ENCODE results near the gene DDRGK1. TPM values are rescaled to one million over a fixed set of nuclear protein-coding genes. Genes with fewer than 3 reads are reported as not detected.
A peak's percentile ranks its signal among the peaks of the same experiment; 100 is the strongest.

The DDRGK1 gene
- total RNA-seq, 1 donor from 2014 or later = 108 TPM

DNA sequence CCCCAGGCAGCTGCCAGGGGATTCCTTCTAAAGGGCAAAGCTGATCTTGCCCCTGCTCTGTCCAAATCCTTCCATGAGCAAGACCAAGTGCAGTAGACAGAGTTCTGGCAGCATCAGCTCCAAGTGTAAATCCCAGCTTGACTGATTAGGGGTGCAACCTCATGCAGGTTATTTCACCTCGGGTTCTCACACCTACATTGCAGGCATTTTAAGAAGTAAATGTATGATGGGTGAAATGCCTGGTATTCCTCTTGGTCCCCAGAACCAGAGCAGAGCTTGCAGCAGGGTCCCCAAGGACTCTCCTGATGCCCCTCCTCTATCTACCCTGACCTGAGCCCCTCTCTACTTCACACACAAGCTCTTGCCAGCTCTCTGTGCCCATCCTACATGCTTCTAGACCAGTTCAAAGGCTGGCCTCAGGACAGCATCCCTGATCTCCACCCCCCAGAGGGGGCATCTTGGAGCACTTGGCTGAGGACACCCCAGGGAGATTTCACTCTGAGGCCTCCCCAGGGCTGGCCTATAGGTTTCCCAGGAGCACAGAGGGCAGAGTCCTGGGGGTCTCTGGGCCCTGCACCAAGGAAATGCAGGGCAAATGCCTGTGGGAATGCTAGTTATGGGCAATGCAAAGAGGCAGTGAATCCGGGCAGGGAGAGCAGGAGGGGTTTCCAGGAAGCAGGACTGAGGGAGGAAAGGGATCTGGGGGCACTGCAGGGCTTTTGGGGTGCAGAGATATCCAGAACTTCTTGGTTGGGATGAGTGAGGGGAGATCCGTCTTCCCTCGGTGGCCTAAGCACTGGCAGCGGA lies 32.2 kb downstream of the DDRGK1 start:
- peaks cover 23% of the 10 kb centered on the region for H3K27me3 ChIP-seq (ENCODE audit: control insufficient read depth, insufficient read depth, low read length)
- peak overlapping the region; percentile 89 for H3K4me3 ChIP-seq (ENCODE audit: low read depth, low read length)
- DNase-seq (ENCODE audit: low read depth) = no peak
- no peaks in the 10 kb centered on the region for H3K36me3 ChIP-seq (ENCODE audit: control insufficient read depth, insufficient read depth, low read length)
- TF ChIP-seq, protein P1, sequence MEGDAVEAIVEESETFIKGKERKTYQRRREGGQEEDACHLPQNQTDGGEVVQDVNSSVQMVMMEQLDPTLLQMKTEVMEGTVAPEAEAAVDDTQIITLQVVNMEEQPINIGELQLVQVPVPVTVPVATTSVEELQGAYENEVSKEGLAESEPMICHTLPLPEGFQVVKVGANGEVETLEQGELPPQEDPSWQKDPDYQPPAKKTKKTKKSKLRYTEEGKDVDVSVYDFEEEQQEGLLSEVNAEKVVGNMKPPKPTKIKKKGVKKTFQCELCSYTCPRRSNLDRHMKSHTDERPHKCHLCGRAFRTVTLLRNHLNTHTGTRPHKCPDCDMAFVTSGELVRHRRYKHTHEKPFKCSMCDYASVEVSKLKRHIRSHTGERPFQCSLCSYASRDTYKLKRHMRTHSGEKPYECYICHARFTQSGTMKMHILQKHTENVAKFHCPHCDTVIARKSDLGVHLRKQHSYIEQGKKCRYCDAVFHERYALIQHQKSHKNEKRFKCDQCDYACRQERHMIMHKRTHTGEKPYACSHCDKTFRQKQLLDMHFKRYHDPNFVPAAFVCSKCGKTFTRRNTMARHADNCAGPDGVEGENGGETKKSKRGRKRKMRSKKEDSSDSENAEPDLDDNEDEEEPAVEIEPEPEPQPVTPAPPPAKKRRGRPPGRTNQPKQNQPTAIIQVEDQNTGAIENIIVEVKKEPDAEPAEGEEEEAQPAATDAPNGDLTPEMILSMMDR (IDR thresholded peaks at IDR 0.05; ENCODE audit: insufficient read depth, low read length, poor library complexity, severe bottlenecking) = no peak

DNA sequence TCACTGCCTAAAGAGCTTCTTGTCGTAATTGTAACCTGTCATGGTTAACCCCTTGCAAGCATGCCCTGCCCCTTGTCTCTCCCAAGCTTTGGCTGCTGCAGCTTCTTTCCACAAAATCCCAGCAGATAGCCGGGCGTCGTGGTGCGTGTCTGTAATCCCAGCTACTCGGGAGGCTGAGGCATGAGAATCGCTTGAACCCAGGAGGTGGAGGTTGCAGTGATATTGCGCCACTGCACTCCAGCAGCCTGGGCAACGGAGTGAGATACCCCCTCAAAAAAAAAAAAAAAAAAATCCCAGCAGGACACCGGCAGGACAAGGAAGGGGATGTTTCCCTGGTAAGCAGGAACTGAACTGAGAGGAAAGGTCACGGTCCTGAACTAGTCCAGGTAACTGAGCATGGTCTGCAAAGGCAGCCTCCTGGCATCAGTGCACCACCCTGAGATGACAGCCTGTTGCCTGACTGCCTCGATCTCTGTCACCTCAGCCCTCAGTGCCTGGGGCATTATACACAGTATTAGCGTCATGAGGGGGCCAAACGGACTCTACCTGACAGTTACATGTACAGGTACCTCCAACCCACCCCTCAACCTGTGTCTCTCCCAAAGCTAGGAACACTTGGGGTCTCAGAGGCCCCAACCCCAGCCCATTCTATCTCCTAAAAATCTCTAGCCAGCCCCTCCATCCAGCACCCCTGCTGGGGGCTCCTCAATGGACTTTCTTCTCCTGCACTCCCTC lies 32.9 kb downstream of the DDRGK1 start:
- H3K4me3 ChIP-seq (ENCODE audit: low read depth, low read length) = no peak overlapping the region
- H3K27me3 ChIP-seq (ENCODE audit: control insufficient read depth, insufficient read depth, low read length) = peaks cover 23% of the 10 kb centered on the region
- no peak for DNase-seq (ENCODE audit: low read depth)
- no peaks in the 10 kb centered on the region for H3K36me3 ChIP-seq (ENCODE audit: control insufficient read depth, insufficient read depth, low read length)
- TF ChIP-seq, protein P1 (IDR thresholded peaks at IDR 0.05; ENCODE audit: insufficient read depth, low read length, poor library complexity, severe bottlenecking) = no peak

DNA sequence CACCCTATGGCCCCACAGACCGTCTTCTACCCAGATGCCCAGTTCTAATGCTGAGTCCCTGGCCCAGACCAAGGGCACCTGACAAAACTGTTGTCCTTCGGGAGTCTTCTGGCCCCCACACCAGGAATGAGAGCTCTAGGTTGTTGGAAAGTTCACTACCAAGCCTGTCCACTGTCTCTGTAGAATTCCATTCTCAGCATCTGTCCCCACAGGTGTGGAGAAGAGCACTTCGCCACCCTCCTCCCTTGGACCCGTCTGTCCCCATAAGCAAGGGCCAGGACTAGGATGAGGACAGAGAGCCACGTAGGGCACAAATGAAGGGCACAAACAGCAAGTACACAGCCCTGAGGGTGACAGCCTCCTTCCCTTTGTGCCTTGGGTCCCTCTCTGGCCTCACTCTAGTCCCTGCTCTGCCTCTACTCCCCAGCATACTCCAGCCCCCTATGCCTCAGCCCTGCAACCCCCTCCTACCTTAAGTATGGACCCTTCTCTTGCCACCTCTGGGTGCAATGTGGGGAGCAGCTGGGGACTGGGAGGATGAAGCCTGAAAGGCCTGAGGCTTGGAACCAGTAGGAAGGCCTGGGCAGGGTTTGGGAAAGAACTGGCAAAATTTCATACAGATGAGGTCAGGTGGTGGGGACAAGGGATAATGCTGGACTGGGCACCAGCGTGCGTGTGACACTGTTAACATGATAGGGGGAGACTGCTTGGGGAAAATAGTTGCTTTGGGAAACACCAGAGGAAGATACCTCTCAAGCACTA lies 35.5 kb downstream of the DDRGK1 start:
- TF ChIP-seq, protein P1 (IDR thresholded peaks at IDR 0.05; ENCODE audit: insufficient read depth, low read length, poor library complexity, severe bottlenecking) = no peak
- Histone ChIP-seq H3K27me3 (ENCODE audit: control insufficient read depth, insufficient read depth, low read length) (peaks cover 23% of the 10 kb centered on the region), H3K4me3 (ENCODE audit: low read depth, low read length) (no peak overlapping the region), H3K36me3 (ENCODE audit: control insufficient read depth, insufficient read depth, low read length) (no peaks in the 10 kb centered on the region)
- no peak for DNase-seq (ENCODE audit: low read depth)

DNA sequence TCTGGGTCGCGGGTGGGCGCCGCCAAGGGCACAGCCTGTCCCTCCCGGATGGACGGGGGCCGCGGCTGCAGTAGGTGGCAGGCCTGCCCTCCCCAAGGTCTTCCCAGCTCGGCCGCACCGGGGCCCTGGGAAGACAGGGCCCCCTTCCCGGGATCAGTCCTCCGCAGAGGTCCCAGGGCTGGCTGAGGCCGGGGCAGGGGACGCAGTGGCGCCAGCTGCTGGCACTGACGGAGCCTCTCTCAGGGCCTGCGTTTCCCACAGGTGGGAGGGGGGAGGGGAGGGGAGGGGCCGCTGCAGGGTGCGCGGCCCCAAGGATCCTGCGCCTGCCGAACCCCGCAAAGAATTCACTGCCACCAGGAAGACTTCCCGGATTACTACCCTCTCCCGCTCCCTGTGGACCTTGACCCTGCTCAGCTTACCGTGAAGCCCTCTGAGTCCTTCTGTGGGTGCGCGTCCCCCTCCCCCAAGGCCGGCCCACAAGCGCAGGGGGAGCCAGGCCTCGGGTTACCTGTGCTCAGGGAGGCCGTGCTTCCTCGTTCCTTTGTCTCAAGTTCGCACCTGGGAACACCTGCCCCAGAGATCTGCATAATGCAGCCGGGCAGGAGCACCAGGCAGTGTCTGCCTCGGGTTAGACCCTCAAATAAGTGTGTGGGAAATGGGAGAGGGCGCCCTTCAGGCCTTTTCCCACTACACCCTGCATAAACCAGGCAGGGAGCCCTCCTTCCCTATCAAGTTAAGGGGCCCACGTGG lies 36.2 kb downstream of the DDRGK1 start:
- Histone ChIP-seq H3K36me3 (ENCODE audit: control insufficient read depth, insufficient read depth, low read length) (no peaks in the 10 kb centered on the region), H3K27me3 (ENCODE audit: control insufficient read depth, insufficient read depth, low read length) (peaks cover 23% of the 10 kb centered on the region), H3K4me3 (ENCODE audit: low read depth, low read length) (no peak overlapping the region)
- DNase-seq (ENCODE audit: low read depth) = no peak
- TF ChIP-seq, protein P1 (IDR thresholded peaks at IDR 0.05; ENCODE audit: insufficient read depth, low read length, poor library complexity, severe bottlenecking) = peak; percentile 16

DNA sequence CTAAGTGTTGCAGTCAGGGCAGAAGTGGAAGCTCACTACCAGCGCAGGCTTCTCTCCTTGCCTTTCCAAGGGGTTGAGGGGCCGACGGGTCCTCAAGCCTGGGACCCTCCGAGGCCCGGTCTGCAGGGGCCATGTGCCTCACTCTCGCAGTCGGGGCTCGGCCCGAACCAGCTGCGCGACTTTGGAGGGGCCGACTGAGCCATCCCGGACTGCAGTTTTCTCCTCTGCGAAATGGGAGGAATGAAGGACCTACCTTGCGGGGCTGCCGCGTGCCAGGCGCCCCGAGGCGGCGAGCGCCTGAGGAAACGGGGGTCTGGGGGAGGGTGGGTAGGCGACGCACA lies 36.8 kb downstream of the DDRGK1 start:
- Histone ChIP-seq H3K4me3 (ENCODE audit: low read depth, low read length) (no peak overlapping the region), H3K27me3 (ENCODE audit: control insufficient read depth, insufficient read depth, low read length) (peaks cover 22% of the 10 kb centered on the region), H3K36me3 (ENCODE audit: control insufficient read depth, insufficient read depth, low read length) (no peaks in the 10 kb centered on the region)
- TF ChIP-seq, protein P1 (IDR thresholded peaks at IDR 0.05; ENCODE audit: insufficient read depth, low read length, poor library complexity, severe bottlenecking) = no peak
- DNase-seq (ENCODE audit: low read depth) = no peak
